HCT116 (cell line): ENCODE measurements around the gene LGMN.

Experiments
- EZH2phosphoT487 ChIP-seq: fragments of 200-600 bp; IDR thresholded peaks from 2 replicates; pipeline ENCODE4 v1.6.1; 2018; ENCODE audit warnings: antibody characterized with exemption, borderline replicate concordance
- POLR2A ChIP-seq: IDR thresholded peaks from 2 replicates; pipeline ENCODE4 v1.7.0; 2011; ENCODE audit warnings: borderline replicate concordance; ENCODE audit not compliant: insufficient read depth, insufficient read length; ENCODE audit errors: extremely low read depth
- RAD21 ChIP-seq: IDR thresholded peaks from 2 replicates; pipeline ENCODE4 v1.6.1; 2012; ENCODE audit warnings: low read depth, mild to moderate bottlenecking
- TF ChIP-seq, protein P1 (sequence below): IDR thresholded peaks from 2 replicates; pipeline ENCODE4 v1.6.1; 2012; ENCODE audit warnings: low read depth
- TF ChIP-seq, protein P2 (sequence below), 3 experiments: fragments of 200-600 bp in 1 of 3; sonication (generic) in 1 of 3; IDR thresholded peaks in 2 of 3; conservative IDR thresholded peaks in 1 of 3; 2 replicates each; pipeline ENCODE4 v1.5.1; 2012 to 2017; ENCODE audit warnings: low read depth in 2 of 3, low read length in 2 of 3, antibody characterized with exemption in 1 of 3, borderline replicate concordance in 1 of 3, control low read depth in 1 of 3, mild to moderate bottlenecking in 1 of 3, mixed read lengths in 1 of 3, mixed run types in 1 of 3, moderate library complexity in 1 of 3; ENCODE audit not compliant: insufficient read depth in 1 of 3

DNA sequence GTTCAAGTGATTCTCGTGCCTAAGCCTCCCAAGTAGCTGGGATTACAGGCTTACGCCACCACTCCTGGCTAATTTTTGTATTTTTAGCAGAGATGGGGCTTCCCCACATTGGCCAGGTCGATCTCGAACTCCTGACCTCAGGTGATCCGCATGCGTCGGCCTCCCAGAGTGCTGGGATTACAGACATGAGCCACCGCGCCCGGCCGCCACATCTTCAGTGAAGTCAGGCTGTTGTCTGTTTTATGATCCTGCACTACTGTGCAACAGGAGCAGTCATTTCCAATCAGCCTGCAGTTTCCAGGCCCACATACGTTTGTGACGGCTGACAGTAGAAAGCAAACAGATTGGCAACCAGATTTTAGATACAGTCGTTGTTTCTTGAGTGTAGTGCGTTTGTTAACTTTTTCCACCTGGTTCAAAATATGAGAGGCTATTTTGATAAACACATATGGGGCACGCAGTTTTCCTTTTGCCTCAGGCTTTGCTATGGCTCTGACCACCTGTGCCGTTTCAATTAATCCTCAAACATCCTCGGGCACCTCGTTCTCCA, 74.8 kb downstream of the LGMN start:
- TF ChIP-seq, protein P1, sequence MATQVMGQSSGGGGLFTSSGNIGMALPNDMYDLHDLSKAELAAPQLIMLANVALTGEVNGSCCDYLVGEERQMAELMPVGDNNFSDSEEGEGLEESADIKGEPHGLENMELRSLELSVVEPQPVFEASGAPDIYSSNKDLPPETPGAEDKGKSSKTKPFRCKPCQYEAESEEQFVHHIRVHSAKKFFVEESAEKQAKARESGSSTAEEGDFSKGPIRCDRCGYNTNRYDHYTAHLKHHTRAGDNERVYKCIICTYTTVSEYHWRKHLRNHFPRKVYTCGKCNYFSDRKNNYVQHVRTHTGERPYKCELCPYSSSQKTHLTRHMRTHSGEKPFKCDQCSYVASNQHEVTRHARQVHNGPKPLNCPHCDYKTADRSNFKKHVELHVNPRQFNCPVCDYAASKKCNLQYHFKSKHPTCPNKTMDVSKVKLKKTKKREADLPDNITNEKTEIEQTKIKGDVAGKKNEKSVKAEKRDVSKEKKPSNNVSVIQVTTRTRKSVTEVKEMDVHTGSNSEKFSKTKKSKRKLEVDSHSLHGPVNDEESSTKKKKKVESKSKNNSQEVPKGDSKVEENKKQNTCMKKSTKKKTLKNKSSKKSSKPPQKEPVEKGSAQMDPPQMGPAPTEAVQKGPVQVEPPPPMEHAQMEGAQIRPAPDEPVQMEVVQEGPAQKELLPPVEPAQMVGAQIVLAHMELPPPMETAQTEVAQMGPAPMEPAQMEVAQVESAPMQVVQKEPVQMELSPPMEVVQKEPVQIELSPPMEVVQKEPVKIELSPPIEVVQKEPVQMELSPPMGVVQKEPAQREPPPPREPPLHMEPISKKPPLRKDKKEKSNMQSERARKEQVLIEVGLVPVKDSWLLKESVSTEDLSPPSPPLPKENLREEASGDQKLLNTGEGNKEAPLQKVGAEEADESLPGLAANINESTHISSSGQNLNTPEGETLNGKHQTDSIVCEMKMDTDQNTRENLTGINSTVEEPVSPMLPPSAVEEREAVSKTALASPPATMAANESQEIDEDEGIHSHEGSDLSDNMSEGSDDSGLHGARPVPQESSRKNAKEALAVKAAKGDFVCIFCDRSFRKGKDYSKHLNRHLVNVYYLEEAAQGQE: no peak
- TF ChIP-seq, protein P2, sequence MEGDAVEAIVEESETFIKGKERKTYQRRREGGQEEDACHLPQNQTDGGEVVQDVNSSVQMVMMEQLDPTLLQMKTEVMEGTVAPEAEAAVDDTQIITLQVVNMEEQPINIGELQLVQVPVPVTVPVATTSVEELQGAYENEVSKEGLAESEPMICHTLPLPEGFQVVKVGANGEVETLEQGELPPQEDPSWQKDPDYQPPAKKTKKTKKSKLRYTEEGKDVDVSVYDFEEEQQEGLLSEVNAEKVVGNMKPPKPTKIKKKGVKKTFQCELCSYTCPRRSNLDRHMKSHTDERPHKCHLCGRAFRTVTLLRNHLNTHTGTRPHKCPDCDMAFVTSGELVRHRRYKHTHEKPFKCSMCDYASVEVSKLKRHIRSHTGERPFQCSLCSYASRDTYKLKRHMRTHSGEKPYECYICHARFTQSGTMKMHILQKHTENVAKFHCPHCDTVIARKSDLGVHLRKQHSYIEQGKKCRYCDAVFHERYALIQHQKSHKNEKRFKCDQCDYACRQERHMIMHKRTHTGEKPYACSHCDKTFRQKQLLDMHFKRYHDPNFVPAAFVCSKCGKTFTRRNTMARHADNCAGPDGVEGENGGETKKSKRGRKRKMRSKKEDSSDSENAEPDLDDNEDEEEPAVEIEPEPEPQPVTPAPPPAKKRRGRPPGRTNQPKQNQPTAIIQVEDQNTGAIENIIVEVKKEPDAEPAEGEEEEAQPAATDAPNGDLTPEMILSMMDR (IDR thresholded peaks at IDR 0.05 in 2 of 3, conservative IDR thresholded peaks at IDR 0.05 in 1 of 3; ENCODE audit: borderline replicate concordance in 1 of 3, insufficient read depth in 1 of 3, low read depth in 2 of 3, low read length in 2 of 3): no peak
- no peak for TF ChIP-seq RAD21
- no peak for TF ChIP-seq EZH2phosphoT487
- no peak for TF ChIP-seq POLR2A
